ENCODE measurements around the gene NTN1. TPM values are rescaled to one million over a fixed set of nuclear protein-coding genes. Genes with fewer than 3 reads are reported as not detected.

Gene NTN1
- total RNA-seq, 1 donor from 2014 or later: 1.1 TPM

- intact Hi-C loops (cut with micrococcal nuclease): no loop called here
- peaks cover 53% of the 10 kb centered on the region for H3K27me3 Mint-ChIP-seq
- peaks cover 25% of the 10 kb centered on the region for H3K4me1 Mint-ChIP-seq
- ATAC-seq (ENCODE audit: low read depth) (no peak), DNase-seq (no peak)
- H3K27ac Mint-ChIP-seq: no peak overlapping the region
- H3K36me3 Mint-ChIP-seq (ENCODE audit: low read depth): no peaks in the 10 kb centered on the region
- no peaks in the 10 kb centered on the region for H3K9me3 Mint-ChIP-seq
- TF ChIP-seq CTCF (IDR thresholded peaks at IDR 0.05): no peak
- POLR2A ChIA-PET: no interaction called here
- H3K4me3 Mint-ChIP-seq: no peak overlapping the region
- CTCF ChIA-PET: no interaction called here
These were observed 15.0 kb upstream of the NTN1 start for GRCh38 chr17:9006175-9006767.

GRCh38 chr17:9007052-9007714 lies 14.1 kb upstream of the NTN1 start:
- Mint-ChIP-seq H3K9me3 (no peaks in the 10 kb centered on the region), H3K4me1 (peaks cover 17% of the 10 kb centered on the region), H3K27ac (no peak overlapping the region), H3K4me3 (no peak overlapping the region), H3K36me3 (ENCODE audit: low read depth) (no peaks in the 10 kb centered on the region), H3K27me3 (peaks cover 50% of the 10 kb centered on the region)
- intact Hi-C loops (cut with micrococcal nuclease): no loop called here
- ChIA-PET POLR2A (no interaction called here), CTCF (no interaction called here)
- ATAC-seq (ENCODE audit: low read depth) (no peak), DNase-seq (no peak)
- peak; percentile 37 for TF ChIP-seq CTCF (IDR thresholded peaks at IDR 0.05)

- POLR2A ChIA-PET: interaction anchor here (0.8 kb wide), 1 partner anchor 12 kb away, joined by 3 read pairs; the partner anchor contains the start of gene NTN1
- CTCF ChIA-PET: no interaction called here
- Mint-ChIP-seq H3K36me3 (ENCODE audit: low read depth) (no peaks in the 10 kb centered on the region), H3K27ac (no peak overlapping the region), H3K9me3 (no peaks in the 10 kb centered on the region), H3K27me3 (peaks cover 54% of the 10 kb centered on the region), H3K4me1 (peaks cover 4% of the 10 kb centered on the region), H3K4me3 (no peak overlapping the region)
- intact Hi-C loops (cut with micrococcal nuclease): no loop called here
- ATAC-seq (ENCODE audit: low read depth) (no peak), DNase-seq (no peak)
- no peak for TF ChIP-seq CTCF (IDR thresholded peaks at IDR 0.05)
These were observed 12.2 kb upstream of the NTN1 start for GRCh38 chr17:9009096-9009495.

GRCh38 chr17:9009737-9010136 lies 11.6 kb upstream of the NTN1 start:
- Mint-ChIP-seq H3K27ac (no peak overlapping the region), H3K27me3 (peaks cover 57% of the 10 kb centered on the region), H3K4me1 (no peaks in the 10 kb centered on the region), H3K4me3 (no peak overlapping the region), H3K9me3 (no peaks in the 10 kb centered on the region), H3K36me3 (ENCODE audit: low read depth) (no peaks in the 10 kb centered on the region)
- ATAC-seq (ENCODE audit: low read depth) (no peak), DNase-seq (no peak)
- CTCF ChIA-PET: no interaction called here
- POLR2A ChIA-PET: no interaction called here
- intact Hi-C loops (cut with micrococcal nuclease): no loop called here
- no peak for TF ChIP-seq CTCF (IDR thresholded peaks at IDR 0.05)

- no peak for TF ChIP-seq CTCF (IDR thresholded peaks at IDR 0.05)
- CTCF ChIA-PET: no interaction called here
- Mint-ChIP-seq H3K4me1 (no peaks in the 10 kb centered on the region), H3K9me3 (no peaks in the 10 kb centered on the region), H3K4me3 (no peak overlapping the region), H3K27ac (no peak overlapping the region), H3K36me3 (ENCODE audit: low read depth) (no peaks in the 10 kb centered on the region), H3K27me3 (peaks cover 48% of the 10 kb centered on the region)
- no peak for DNase-seq
- ATAC-seq (ENCODE audit: low read depth): no peak
- intact Hi-C loops (cut with micrococcal nuclease): no loop called here
- POLR2A ChIA-PET: no interaction called here
These were observed 10.3 kb upstream of the NTN1 start for GRCh38 chr17:9011001-9011400.
